Activated naive CD8-positive, alpha-beta T cell treated with anti-CD3 and anti-CD28 coated beads, Interleukin-2, amount 50 U/mL, for 24 hours (primary cell): ENCODE data around the gene DMC1.
"Not testable (repeated sequence)": the region's sequence is repeated elsewhere in the genome, so short reads cannot be mapped to it uniquely, and the experiment has no call there.

Experiments
- ATAC-seq: fragments of 150-1000 bp; cut with Tn5 transposase; one replicate; pipeline ENCODE4 v1.10.0; 2021
- DNase-seq: peaks from one replicate; pipeline ENCODE4 v3.0.0; 2021
- H3K27ac Mint-ChIP-seq: one replicate; pipeline ENCODE4 v1.8.0; 2021; ENCODE audit warnings: mild to moderate bottlenecking, mixed read lengths
- H3K27me3 Mint-ChIP-seq: one replicate; pipeline ENCODE4 v1.8.0; 2021; ENCODE audit warnings: mixed read lengths
- H3K36me3 Mint-ChIP-seq: one replicate; pipeline ENCODE4 v1.8.0; 2021; ENCODE audit warnings: low read depth, mixed read lengths
- H3K4me1 Mint-ChIP-seq: one replicate; pipeline ENCODE4 v1.8.0; 2021; ENCODE audit warnings: mixed read lengths
- H3K4me3 Mint-ChIP-seq: one replicate; pipeline ENCODE4 v1.8.0; 2021; ENCODE audit warnings: mild to moderate bottlenecking, moderate library complexity, mixed read lengths
- H3K9me3 Mint-ChIP-seq: one replicate; pipeline ENCODE4 v1.8.0; 2021; ENCODE audit warnings: mixed read lengths

The DMC1 gene

GRCh38 chr22:38599466-38599865 lies 29.5 kb upstream of the DMC1 start:
- ATAC-seq = no peak

GRCh38 chr22:38582923-38583322 lies 12.9 kb upstream of the DMC1 start:
- H3K27me3 Mint-ChIP-seq, H3K27ac Mint-ChIP-seq, H3K4me3 Mint-ChIP-seq, H3K9me3 Mint-ChIP-seq, H3K36me3 Mint-ChIP-seq, DNase-seq, ATAC-seq, H3K4me1 Mint-ChIP-seq: not testable (repeated sequence)

More at GRCh38 chr22:38599466-38599865, 29.5 kb upstream of the DMC1 start:
- H3K4me1 Mint-ChIP-seq = no peaks in the 10 kb centered on the region
- H3K27me3 Mint-ChIP-seq = no peaks in the 10 kb centered on the region
- H3K36me3 Mint-ChIP-seq = no peaks in the 10 kb centered on the region
- H3K4me3 Mint-ChIP-seq = no peak overlapping the region
- H3K9me3 Mint-ChIP-seq = no peaks in the 10 kb centered on the region
- no peak for DNase-seq
- no peak overlapping the region for H3K27ac Mint-ChIP-seq

GRCh38 chr22:38578505-38578904 lies 8.5 kb upstream of the DMC1 start:
- Mint-ChIP-seq H3K36me3 (no peaks in the 10 kb centered on the region), H3K4me1 (no peaks in the 10 kb centered on the region), H3K27ac (no peak overlapping the region), H3K9me3 (no peaks in the 10 kb centered on the region), H3K4me3 (no peak overlapping the region), H3K27me3 (no peaks in the 10 kb centered on the region)
- DNase-seq = no peak
- no peak for ATAC-seq

GRCh38 chr22:38572065-38572464 lies 2.1 kb upstream of the DMC1 start:
- DNase-seq = peak; percentile 25
- H3K9me3 Mint-ChIP-seq = no peaks in the 10 kb centered on the region
- H3K4me1 Mint-ChIP-seq = peaks cover 21% of the 10 kb centered on the region
- ATAC-seq = no peak
- H3K27ac Mint-ChIP-seq = no peak overlapping the region
- no peaks in the 10 kb centered on the region for H3K27me3 Mint-ChIP-seq
- no peak overlapping the region for H3K4me3 Mint-ChIP-seq
- no peaks in the 10 kb centered on the region for H3K36me3 Mint-ChIP-seq

- Mint-ChIP-seq H3K27me3 (no peaks in the 10 kb centered on the region), H3K9me3 (no peaks in the 10 kb centered on the region), H3K4me3 (peak overlapping the region; percentile 93), H3K27ac (peak overlapping the region; percentile 81), H3K36me3 (no peaks in the 10 kb centered on the region), H3K4me1 (peaks cover 21% of the 10 kb centered on the region)
- ATAC-seq (no peak), DNase-seq (peak; percentile 39)
Observed at GRCh38 chr22:38570779-38571364, 889 bp upstream of the DMC1 start.

GRCh38 chr22:38569181-38569971 lies 607 bp downstream of the DMC1 start:
- H3K27me3 Mint-ChIP-seq = no peaks in the 10 kb centered on the region
- ATAC-seq = no peak

GRCh38 chr22:38567531-38568285 lies 2.3 kb downstream of the DMC1 start:
- Mint-ChIP-seq H3K27me3 (no peaks in the 10 kb centered on the region), H3K4me3 (no peak overlapping the region), H3K27ac (no peak overlapping the region), H3K36me3 (no peaks in the 10 kb centered on the region), H3K4me1 (peaks cover 16% of the 10 kb centered on the region), H3K9me3 (no peaks in the 10 kb centered on the region)
- DNase-seq = no peak
- ATAC-seq = no peak

More at GRCh38 chr22:38569181-38569971, 607 bp downstream of the DMC1 start:
- Mint-ChIP-seq H3K27ac (peak overlapping the region; percentile 96), H3K9me3 (no peaks in the 10 kb centered on the region), H3K36me3 (no peaks in the 10 kb centered on the region), H3K4me3 (peak overlapping the region; percentile 93), H3K4me1 (peaks cover 21% of the 10 kb centered on the region)
- DNase-seq = peak; percentile 5

- H3K4me1 Mint-ChIP-seq = peaks cover 15% of the 10 kb centered on the region
- H3K27ac Mint-ChIP-seq = no peak overlapping the region
- no peak for ATAC-seq
- no peaks in the 10 kb centered on the region for H3K36me3 Mint-ChIP-seq
- H3K27me3 Mint-ChIP-seq = no peaks in the 10 kb centered on the region
- H3K9me3 Mint-ChIP-seq = no peaks in the 10 kb centered on the region
- no peak overlapping the region for H3K4me3 Mint-ChIP-seq
- no peak for DNase-seq
Observed at GRCh38 chr22:38566726-38567504, 3.1 kb downstream of the DMC1 start.

- Mint-ChIP-seq H3K27ac (no peak overlapping the region), H3K9me3 (no peaks in the 10 kb centered on the region), H3K4me1 (peaks cover 3% of the 10 kb centered on the region), H3K36me3 (peaks cover 2% of the 10 kb centered on the region), H3K4me3 (no peak overlapping the region), H3K27me3 (no peaks in the 10 kb centered on the region)
- DNase-seq = no peak
- ATAC-seq = no peak
Observed at GRCh38 chr22:38565441-38565840, 4.5 kb downstream of the DMC1 start.

- no peaks in the 10 kb centered on the region for H3K27me3 Mint-ChIP-seq
- no peaks in the 10 kb centered on the region for H3K9me3 Mint-ChIP-seq
- peaks cover 2% of the 10 kb centered on the region for H3K36me3 Mint-ChIP-seq
- no peak overlapping the region for H3K4me3 Mint-ChIP-seq
- ATAC-seq (no peak), DNase-seq (no peak)
- no peaks in the 10 kb centered on the region for H3K4me1 Mint-ChIP-seq
- H3K27ac Mint-ChIP-seq = no peak overlapping the region
Observed at GRCh38 chr22:38564669-38565068, 5.3 kb downstream of the DMC1 start.

- no peak overlapping the region for H3K27ac Mint-ChIP-seq
- no peaks in the 10 kb centered on the region for H3K4me1 Mint-ChIP-seq
- no peak overlapping the region for H3K4me3 Mint-ChIP-seq
- peaks cover 3% of the 10 kb centered on the region for H3K36me3 Mint-ChIP-seq
- ATAC-seq (no peak), DNase-seq (no peak)
- H3K27me3 Mint-ChIP-seq = no peaks in the 10 kb centered on the region
- H3K9me3 Mint-ChIP-seq = no peaks in the 10 kb centered on the region
Observed at GRCh38 chr22:38554281-38554680, 15.7 kb downstream of the DMC1 start.

- peak overlapping the region; percentile 19 for H3K27ac Mint-ChIP-seq
- no peaks in the 10 kb centered on the region for H3K4me1 Mint-ChIP-seq
- ATAC-seq (no peak), DNase-seq (no peak)
- peaks cover 12% of the 10 kb centered on the region for H3K36me3 Mint-ChIP-seq
- peaks cover 5% of the 10 kb centered on the region for H3K9me3 Mint-ChIP-seq
- no peak overlapping the region for H3K4me3 Mint-ChIP-seq
- H3K27me3 Mint-ChIP-seq = no peaks in the 10 kb centered on the region
Observed at GRCh38 chr22:38549101-38549894, 20.7 kb downstream of the DMC1 start.

- no peaks in the 10 kb centered on the region for H3K27me3 Mint-ChIP-seq
- no peak for DNase-seq
- H3K36me3 Mint-ChIP-seq = peaks cover 15% of the 10 kb centered on the region
- no peak for ATAC-seq
- H3K9me3 Mint-ChIP-seq = peaks cover 21% of the 10 kb centered on the region
- H3K4me1 Mint-ChIP-seq = no peaks in the 10 kb centered on the region
- no peak overlapping the region for H3K4me3 Mint-ChIP-seq
- H3K27ac Mint-ChIP-seq = no peak overlapping the region
Observed at GRCh38 chr22:38540701-38541100, 29.3 kb downstream of the DMC1 start.
